CD4-positive, alpha-beta T cell treated with Interleukin-6 for 4 hours (primary cell): ENCODE results near the gene PAPLN.

Experiments
- DNase-seq: peaks from one replicate; pipeline ENCODE4 v3.0.0-alpha.2; 2020; ENCODE audit warnings: mixed read lengths

The PAPLN gene

GRCh38 chr14:73232984-73233383 is 4.3 kb upstream of the PAPLN start:
- no peak for DNase-seq

- DNase-seq, result no peak
These were observed 3.7 kb upstream of the PAPLN start for GRCh38 chr14:73233564-73233963.

GRCh38 chr14:73234029-73234428 is 3.3 kb upstream of the PAPLN start:
- no peak for DNase-seq

- no peak for DNase-seq
These were observed 2.5 kb upstream of the PAPLN start for GRCh38 chr14:73234586-73235394.

GRCh38 chr14:73235531-73236155 is 1.7 kb upstream of the PAPLN start:
- DNase-seq, result no peak

- DNase-seq, result no peak
These were observed 1.1 kb upstream of the PAPLN start for GRCh38 chr14:73236157-73236556.

- no peak for DNase-seq
These were observed 521 bp upstream of the PAPLN start for GRCh38 chr14:73236752-73237218.

- no peak for DNase-seq
These were observed 599 bp downstream of the PAPLN start for GRCh38 chr14:73237786-73238423.

- no peak for DNase-seq
These were observed 1.1 kb downstream of the PAPLN start for GRCh38 chr14:73238424-73238852.

GRCh38 chr14:73238941-73239340 is 1.6 kb downstream of the PAPLN start:
- DNase-seq, result no peak

GRCh38 chr14:73239393-73240241 is 2.3 kb downstream of the PAPLN start:
- no peak for DNase-seq

GRCh38 chr14:73240816-73241480 is 3.6 kb downstream of the PAPLN start:
- no peak for DNase-seq

GRCh38 chr14:73241481-73242165 is 4.3 kb downstream of the PAPLN start:
- DNase-seq, result no peak

GRCh38 chr14:73242357-73242901 is 5.1 kb downstream of the PAPLN start:
- no peak for DNase-seq

- no peak for DNase-seq
These were observed 6.0 kb downstream of the PAPLN start for GRCh38 chr14:73243341-73243740.

GRCh38 chr14:73243748-73244147 is 6.4 kb downstream of the PAPLN start:
- DNase-seq, result no peak

- DNase-seq, result no peak
These were observed 7.4 kb downstream of the PAPLN start for GRCh38 chr14:73244541-73245290.

GRCh38 chr14:73245480-73246325 is 8.4 kb downstream of the PAPLN start:
- peak; percentile 56 for DNase-seq

GRCh38 chr14:73246387-73247150 is 9.3 kb downstream of the PAPLN start:
- DNase-seq, result no peak
